Measurements from ENCODE around the gene MDN1.
A peak's percentile ranks its signal among the peaks of the same experiment; 100 is the strongest.
"Not testable (repeated sequence)": the region's sequence is repeated elsewhere in the genome, so short reads cannot be mapped to it uniquely, and the experiment has no call there.

Gene MDN1

DNA sequence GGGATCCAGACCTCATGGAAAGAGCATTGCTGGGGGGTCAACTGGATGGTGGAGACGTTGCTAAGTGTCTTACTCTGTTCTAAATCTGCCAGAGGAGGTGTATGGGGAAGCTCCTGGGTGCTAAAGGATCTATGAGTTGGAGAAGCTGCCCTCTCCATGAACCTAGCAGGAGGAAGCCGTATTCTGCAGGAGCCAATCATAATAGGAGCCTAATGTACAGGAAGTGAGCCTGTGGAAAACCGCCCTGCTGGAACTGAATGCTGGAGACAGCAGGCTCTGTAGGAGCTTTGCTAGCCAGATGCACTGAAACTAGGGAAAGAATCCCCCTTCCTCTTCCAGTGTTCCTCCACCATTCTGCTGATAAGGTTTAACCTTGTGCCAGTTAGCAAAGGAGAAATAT lies 20.9 kb upstream of the MDN1 start:
- Histone ChIP-seq H3K9ac (ENCODE audit: low read length) (no peak overlapping the region), H3K9me3 (ENCODE audit: low read length) (no peaks in the 10 kb centered on the region), H3K27ac (ENCODE audit: low read depth, low read length) (no peak overlapping the region), H3K36me3 (ENCODE audit: insufficient read depth, low read length) (no peaks in the 10 kb centered on the region), H3K27me3 (ENCODE audit: control insufficient read depth in 1 of 2, insufficient read depth in 2 of 2, low read length in 2 of 2) (no peaks in the 10 kb centered on the region), H3K4me1 (ENCODE audit: insufficient read depth, low read length) (peaks cover 7% of the 10 kb centered on the region), H3K4me3 (ENCODE audit: low read depth in 1 of 2, low read length in 2 of 2) (no peak overlapping the region)

DNA sequence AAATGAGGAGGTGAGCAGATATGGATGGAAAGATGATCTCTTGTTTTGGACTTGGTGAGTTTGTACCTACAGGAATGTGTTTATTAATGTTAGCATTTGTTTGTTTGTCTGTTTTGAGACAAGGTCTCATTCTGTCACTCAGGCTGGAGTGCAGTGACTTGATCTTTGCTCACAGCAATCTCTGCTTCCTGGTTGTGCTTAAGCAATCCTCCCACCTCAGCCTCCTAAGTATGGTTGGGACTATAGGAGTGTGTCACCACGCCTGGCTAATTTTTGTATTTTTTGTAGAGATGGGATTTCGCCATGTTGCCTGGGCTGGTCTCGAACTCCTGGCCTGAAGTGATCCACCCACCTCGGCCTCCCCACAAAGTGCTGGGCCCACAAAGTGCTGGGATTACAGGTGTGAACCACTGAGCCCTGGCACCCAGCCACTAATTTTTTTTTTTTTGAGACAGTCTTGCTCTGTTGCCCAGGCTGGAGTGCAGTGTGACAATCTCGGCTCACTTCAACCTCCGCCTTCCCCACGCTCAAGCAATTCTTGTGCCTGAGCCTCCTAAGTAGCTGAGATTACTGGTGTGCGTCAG lies 17.1 kb upstream of the MDN1 start:
- no peaks in the 10 kb centered on the region for H3K4me1 ChIP-seq (ENCODE audit: insufficient read depth, low read length)
- H3K36me3 ChIP-seq (ENCODE audit: insufficient read depth, low read length): no peaks in the 10 kb centered on the region
- no peak overlapping the region for H3K9ac ChIP-seq (ENCODE audit: low read length)
- no peak overlapping the region for H3K27ac ChIP-seq (ENCODE audit: low read depth, low read length)
- H3K9me3 ChIP-seq (ENCODE audit: low read length): no peaks in the 10 kb centered on the region
- no peaks in the 10 kb centered on the region for H3K27me3 ChIP-seq (ENCODE audit: control insufficient read depth in 1 of 2, insufficient read depth in 2 of 2, low read length in 2 of 2)
- no peak overlapping the region for H3K4me3 ChIP-seq (ENCODE audit: low read depth in 1 of 2, low read length in 2 of 2)

DNA sequence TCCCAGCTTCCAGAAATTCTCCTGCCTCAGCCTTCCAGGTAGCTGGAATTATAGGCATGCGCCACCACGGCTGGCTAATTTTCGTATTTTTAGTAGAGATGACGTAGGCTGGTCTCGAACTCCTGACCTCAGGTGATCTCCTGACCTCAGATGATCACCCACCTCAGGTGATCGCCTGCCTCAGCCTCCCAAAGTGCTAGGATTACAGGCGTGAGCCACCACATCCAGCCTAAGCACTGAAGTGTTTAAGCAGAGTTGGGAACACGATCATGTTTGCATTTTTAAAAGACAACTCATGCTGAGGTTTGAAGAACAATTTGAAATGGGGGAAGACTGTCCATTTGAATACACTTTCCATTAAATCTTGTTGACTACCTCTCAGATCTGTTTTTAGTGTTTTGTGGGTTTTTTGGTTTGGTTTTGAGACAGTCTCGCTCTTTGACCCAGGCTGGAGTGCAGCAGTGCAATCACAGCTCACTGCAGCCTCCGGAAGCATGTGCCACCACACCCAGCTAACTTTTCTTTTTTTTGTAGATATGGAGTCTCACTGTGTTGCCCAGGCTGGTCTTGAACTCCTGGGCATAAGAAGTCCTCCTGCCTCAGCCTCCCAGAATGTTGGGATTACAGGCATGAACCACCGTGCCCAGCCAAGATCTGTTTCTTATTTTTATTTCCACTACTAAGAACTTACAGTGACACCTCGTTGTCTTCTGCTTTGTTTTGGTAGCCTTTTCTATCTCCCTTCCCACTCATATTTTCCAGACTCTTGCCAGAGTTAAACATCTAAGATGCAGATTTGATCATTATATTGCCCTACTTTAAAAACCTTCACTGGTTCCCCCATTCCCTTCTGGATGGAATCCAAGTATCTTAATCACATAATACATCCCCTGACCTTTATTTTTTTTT lies 15.5 kb upstream of the MDN1 start:
- Histone ChIP-seq H3K36me3 (ENCODE audit: insufficient read depth, low read length) (no peaks in the 10 kb centered on the region), H3K4me3 (ENCODE audit: low read depth in 1 of 2, low read length in 2 of 2) (no peak overlapping the region), H3K27ac (ENCODE audit: low read depth, low read length) (no peak overlapping the region), H3K27me3 (ENCODE audit: control insufficient read depth in 1 of 2, insufficient read depth in 2 of 2, low read length in 2 of 2) (no peaks in the 10 kb centered on the region), H3K9me3 (ENCODE audit: low read length) (no peaks in the 10 kb centered on the region), H3K4me1 (ENCODE audit: insufficient read depth, low read length) (peaks cover 9% of the 10 kb centered on the region), H3K9ac (ENCODE audit: low read length) (no peak overlapping the region)

DNA sequence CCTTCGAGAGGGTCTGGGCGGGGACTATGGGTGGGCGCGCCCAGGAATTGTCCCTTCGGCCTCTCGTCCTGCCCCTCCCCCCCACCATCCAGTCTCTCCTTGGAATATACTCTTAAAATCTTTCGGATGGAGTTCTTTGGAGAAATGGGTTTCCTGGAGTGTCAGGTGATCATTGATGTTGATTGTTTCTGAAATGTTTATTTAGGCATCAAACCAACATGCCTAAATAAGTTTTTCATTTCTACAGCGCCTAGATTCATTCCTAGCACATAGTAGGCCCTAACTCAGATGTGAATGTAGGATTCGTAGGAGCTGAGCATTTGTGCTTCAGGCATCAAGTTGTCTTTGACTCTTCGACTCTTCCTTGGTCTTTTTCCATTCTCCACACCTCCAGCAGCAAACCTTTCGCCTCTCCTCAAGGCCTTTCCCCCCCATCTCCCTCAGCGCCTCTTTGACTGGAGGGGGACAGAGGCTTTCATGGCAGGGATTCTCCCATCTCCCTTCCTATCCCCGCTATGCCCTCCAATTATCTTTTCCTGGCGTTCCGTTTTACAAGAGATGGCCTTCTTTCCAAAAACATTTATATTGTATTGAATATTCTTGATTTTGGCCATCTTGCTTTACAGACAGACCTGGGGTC lies 10.7 kb upstream of the MDN1 start:
- peak overlapping the region; percentile 73 to 97 for H3K4me3 ChIP-seq (ENCODE audit: low read depth in 1 of 2, low read length in 2 of 2)
- H3K4me1 ChIP-seq (ENCODE audit: insufficient read depth, low read length): peaks cover 14% of the 10 kb centered on the region
- H3K27ac ChIP-seq (ENCODE audit: low read depth, low read length): peak overlapping the region; percentile 81

DNA sequence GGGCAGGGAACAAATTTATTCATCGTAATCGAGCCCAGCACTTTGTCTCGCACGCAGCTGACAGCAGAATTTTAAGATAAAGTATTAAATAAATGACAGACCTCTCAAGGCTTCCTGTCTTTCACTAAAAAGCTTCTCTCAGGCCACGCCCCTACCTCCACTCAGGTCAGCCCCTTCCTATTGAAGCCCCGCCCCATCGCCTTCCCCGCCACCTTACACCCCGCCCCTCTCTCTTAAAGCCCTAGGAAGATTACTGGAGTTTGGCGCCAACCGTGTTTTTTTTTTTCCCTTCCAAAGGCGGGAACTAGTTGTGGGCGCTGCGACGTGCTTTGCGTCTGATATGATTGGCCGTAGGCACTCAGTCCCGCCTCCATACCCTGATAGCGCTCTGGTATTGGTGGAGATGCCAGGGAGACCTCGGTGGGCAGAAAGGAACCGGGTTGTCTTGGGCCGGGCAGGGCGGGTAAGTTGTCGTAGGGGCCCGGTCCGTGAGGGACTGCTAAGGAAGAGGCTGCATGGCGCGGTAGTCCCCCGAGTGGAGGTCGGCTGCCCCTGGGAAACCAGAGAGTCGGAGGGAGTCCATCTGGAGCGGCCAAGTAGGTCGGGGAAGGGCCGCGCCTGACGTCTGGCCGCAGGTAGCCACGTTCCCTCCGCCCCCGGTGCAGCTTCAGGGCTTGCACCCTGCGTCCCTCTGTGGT lies 10.0 kb upstream of the MDN1 start, which contains the start of gene CASP8AP2:
TSS of gene CASP8AP2 (plus strand) at position 409 of the 698 bp plus-strand sequence.
- H3K4me1 ChIP-seq (ENCODE audit: insufficient read depth, low read length): peaks cover 14% of the 10 kb centered on the region
- H3K9ac ChIP-seq (ENCODE audit: low read length): peak within 1 kb of the TSS; percentile 84
- no peaks in the 10 kb centered on the region for H3K36me3 ChIP-seq (ENCODE audit: insufficient read depth, low read length)
- H3K9me3 ChIP-seq (ENCODE audit: low read length): no peaks in the 10 kb centered on the region
- H3K27ac ChIP-seq (ENCODE audit: low read depth, low read length): peak within 1 kb of the TSS; percentile 81
- no peaks in the 10 kb centered on the region for H3K27me3 ChIP-seq (ENCODE audit: control insufficient read depth in 1 of 2, insufficient read depth in 2 of 2, low read length in 2 of 2)
- H3K4me3 ChIP-seq (ENCODE audit: low read depth in 1 of 2, low read length in 2 of 2): peak within 1 kb of the TSS; percentile 73 to 97

More for the DNA sequence above, 10.7 kb upstream of the MDN1 start:
- H3K36me3 ChIP-seq (ENCODE audit: insufficient read depth, low read length): no peaks in the 10 kb centered on the region
- no peaks in the 10 kb centered on the region for H3K9me3 ChIP-seq (ENCODE audit: low read length)
- no peaks in the 10 kb centered on the region for H3K27me3 ChIP-seq (ENCODE audit: control insufficient read depth in 1 of 2, insufficient read depth in 2 of 2, low read length in 2 of 2)
- peak overlapping the region; percentile 42 for H3K9ac ChIP-seq (ENCODE audit: low read length)

DNA sequence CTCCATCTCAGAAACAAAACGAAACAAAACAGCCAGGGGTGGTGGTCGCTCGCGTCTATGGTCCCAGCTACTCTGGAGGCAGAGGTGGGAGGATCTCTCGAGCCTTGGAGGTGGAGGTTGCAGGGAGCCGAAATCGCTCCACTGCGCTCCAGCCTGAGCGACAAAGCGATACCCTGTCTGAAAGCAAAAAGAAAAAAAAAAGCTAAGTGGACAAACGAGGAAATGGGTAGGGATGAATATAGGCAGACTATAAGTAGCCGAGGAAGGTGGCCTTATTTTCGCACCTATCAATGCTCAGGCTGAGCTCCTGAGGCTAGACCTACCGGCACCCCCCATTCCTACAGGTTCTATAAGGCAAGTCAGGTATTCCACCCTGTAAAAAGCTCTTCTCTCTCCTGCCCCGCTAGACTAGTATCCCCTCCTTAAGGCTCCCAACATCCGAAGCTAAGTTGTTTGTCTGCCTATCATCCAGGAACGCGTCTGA lies 9.4 kb upstream of the MDN1 start:
- H3K27ac ChIP-seq (ENCODE audit: low read depth, low read length): peak overlapping the region; percentile 78
- H3K27me3 ChIP-seq (ENCODE audit: control insufficient read depth in 1 of 2, insufficient read depth in 2 of 2, low read length in 2 of 2): no peaks in the 10 kb centered on the region
- peak overlapping the region; percentile 45 to 97 for H3K4me3 ChIP-seq (ENCODE audit: low read depth in 1 of 2, low read length in 2 of 2)
- no peaks in the 10 kb centered on the region for H3K9me3 ChIP-seq (ENCODE audit: low read length)
- H3K4me1 ChIP-seq (ENCODE audit: insufficient read depth, low read length): peaks cover 14% of the 10 kb centered on the region
- H3K9ac ChIP-seq (ENCODE audit: low read length): peak overlapping the region; percentile 84
- no peaks in the 10 kb centered on the region for H3K36me3 ChIP-seq (ENCODE audit: insufficient read depth, low read length)

DNA sequence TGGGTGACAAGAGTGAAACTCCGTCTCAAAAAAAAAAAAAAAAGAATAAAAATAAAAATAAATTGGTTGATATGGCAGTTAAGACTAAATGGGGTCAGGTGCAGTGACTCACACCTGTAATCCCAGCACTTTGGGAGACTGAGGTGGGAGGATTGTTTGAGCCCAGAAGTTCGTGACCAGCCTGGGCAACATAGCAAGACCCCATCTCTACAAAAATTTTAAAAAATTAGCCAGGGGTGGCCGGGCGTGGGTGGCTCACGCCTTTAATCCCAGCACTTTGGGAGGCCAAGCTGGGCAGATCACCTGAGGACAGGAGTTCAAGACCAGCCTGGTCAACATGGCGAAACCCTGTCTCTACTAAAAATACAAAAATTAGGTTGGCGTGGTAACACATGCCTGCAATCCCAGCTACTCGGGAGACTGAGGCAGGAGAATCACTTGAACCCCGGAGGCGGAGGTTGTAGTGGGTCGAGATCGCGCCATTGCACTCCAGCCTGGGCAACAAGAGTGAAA lies 8.9 kb upstream of the MDN1 start:
- not testable (repeated sequence) for H3K9me3 ChIP-seq (ENCODE audit: low read length); H3K27me3 ChIP-seq (ENCODE audit: control insufficient read depth in 1 of 2, insufficient read depth in 2 of 2, low read length in 2 of 2); H3K36me3 ChIP-seq (ENCODE audit: insufficient read depth, low read length)
- Histone ChIP-seq H3K9ac (ENCODE audit: low read length) (peak overlapping the region; percentile 84), H3K27ac (ENCODE audit: low read depth, low read length) (peak overlapping the region; percentile 78), H3K4me1 (ENCODE audit: insufficient read depth, low read length) (peaks cover 14% of the 10 kb centered on the region), H3K4me3 (ENCODE audit: low read depth in 1 of 2, low read length in 2 of 2) (peak overlapping the region; percentile 45 to 97)

DNA sequence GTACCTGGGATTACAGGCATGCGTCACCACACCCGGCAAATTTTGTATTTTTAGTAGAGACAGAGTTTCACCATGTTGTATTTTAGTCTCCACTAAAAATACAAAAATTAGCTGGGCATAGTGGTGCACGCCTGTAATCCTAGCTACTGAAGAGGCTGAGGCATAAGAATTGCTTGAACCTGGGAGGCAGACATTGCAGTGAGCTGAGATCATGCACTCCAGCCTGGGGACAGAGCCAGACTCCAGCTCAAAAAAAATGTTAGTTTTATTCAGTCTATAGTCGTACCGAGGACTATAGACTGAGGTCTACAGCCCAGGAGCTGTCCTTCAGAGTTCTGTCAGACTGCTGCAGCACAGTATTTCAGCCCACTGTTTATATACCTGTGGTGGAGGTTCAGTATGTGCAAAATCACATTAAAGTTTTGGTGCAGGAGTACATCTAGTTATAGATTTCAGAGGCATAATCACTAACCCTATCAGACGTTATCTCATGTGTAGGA lies 6.5 kb upstream of the MDN1 start:
- Histone ChIP-seq H3K9me3 (ENCODE audit: low read length) (no peaks in the 10 kb centered on the region), H3K4me3 (ENCODE audit: low read depth in 1 of 2, low read length in 2 of 2) (no peak overlapping the region), H3K27me3 (ENCODE audit: control insufficient read depth in 1 of 2, insufficient read depth in 2 of 2, low read length in 2 of 2) (no peaks in the 10 kb centered on the region), H3K9ac (ENCODE audit: low read length) (no peak overlapping the region), H3K36me3 (ENCODE audit: insufficient read depth, low read length) (no peaks in the 10 kb centered on the region), H3K4me1 (ENCODE audit: insufficient read depth, low read length) (peaks cover 14% of the 10 kb centered on the region), H3K27ac (ENCODE audit: low read depth, low read length) (no peak overlapping the region)

DNA sequence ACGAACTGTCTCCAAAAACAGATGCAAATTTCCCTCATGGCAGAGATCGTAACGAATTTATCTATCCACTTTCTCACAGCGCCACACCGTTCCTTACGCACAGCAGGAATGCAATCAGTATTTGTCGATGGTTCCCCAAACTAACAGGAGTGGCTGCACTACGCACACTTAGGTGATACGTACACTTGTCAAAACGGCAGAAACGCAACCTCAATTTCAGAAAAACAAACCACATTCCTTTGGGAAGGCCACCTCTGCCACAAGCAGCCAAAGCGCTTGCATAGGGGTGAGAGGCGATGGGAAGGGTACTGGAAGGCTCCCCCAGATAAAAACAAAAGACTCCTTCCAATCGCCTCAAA lies 638 bp downstream of the MDN1 start:
- Histone ChIP-seq H3K27ac (ENCODE audit: low read depth, low read length) (peak overlapping the region; percentile 93), H3K36me3 (ENCODE audit: insufficient read depth, low read length) (no peaks in the 10 kb centered on the region), H3K4me3 (ENCODE audit: low read depth in 1 of 2, low read length in 2 of 2) (peak overlapping the region; percentile 84 to 98), H3K4me1 (ENCODE audit: insufficient read depth, low read length) (peaks cover 8% of the 10 kb centered on the region), H3K27me3 (ENCODE audit: control insufficient read depth in 1 of 2, insufficient read depth in 2 of 2, low read length in 2 of 2) (no peaks in the 10 kb centered on the region), H3K9ac (ENCODE audit: low read length) (peak overlapping the region; percentile 77), H3K9me3 (ENCODE audit: low read length) (no peaks in the 10 kb centered on the region)

DNA sequence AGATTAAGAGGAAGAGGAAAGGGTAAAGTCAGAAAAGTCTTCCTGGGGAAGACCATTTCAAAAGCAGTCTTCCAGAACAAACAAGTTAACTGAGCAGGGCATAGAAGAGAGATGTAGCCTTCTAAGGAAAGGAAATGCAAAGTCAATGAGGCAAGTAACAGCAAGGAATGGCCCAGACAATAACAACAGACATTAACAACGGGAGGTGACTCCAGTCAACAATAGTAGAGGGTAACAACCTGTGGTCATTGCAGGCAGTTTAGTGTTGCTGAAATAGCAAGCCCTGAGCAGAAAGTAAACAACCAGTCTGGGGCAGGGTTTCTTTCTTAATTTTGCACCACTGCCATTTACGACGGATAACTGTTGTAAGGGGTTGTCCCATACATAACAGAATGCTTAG lies 2.1 kb downstream of the MDN1 start:
- H3K4me1 ChIP-seq (ENCODE audit: insufficient read depth, low read length): peaks cover 8% of the 10 kb centered on the region
- H3K27me3 ChIP-seq (ENCODE audit: control insufficient read depth in 1 of 2, insufficient read depth in 2 of 2, low read length in 2 of 2): no peaks in the 10 kb centered on the region
- H3K9ac ChIP-seq (ENCODE audit: low read length): no peak overlapping the region
- no peaks in the 10 kb centered on the region for H3K9me3 ChIP-seq (ENCODE audit: low read length)
- no peak overlapping the region for H3K4me3 ChIP-seq (ENCODE audit: low read depth in 1 of 2, low read length in 2 of 2)
- no peak overlapping the region for H3K27ac ChIP-seq (ENCODE audit: low read depth, low read length)
- H3K36me3 ChIP-seq (ENCODE audit: insufficient read depth, low read length): no peaks in the 10 kb centered on the region

DNA sequence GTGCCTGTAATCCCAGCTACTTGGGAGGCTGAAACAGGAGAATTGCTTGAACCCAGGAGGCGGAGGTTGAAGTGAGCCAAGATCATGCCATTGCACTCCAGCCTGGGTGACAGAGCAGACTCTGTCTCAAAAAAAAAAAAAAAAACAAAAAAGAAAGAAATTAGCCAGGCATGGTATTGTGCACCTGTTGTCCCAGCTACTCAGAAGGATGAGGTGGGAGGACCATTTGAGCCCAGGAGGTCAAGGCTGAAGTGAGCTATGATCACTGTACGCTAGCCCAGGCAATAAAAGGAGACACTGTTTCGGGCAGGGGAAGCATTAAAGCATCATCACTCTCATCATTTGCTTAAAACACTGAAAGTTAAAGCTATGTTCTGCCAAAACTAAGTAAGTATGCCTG lies 6.2 kb downstream of the MDN1 start:
- H3K36me3 ChIP-seq (ENCODE audit: insufficient read depth, low read length); H3K9ac ChIP-seq (ENCODE audit: low read length); H3K27me3 ChIP-seq (ENCODE audit: control insufficient read depth in 1 of 2, insufficient read depth in 2 of 2, low read length in 2 of 2); H3K27ac ChIP-seq (ENCODE audit: low read depth, low read length); H3K4me1 ChIP-seq (ENCODE audit: insufficient read depth, low read length); H3K4me3 ChIP-seq (ENCODE audit: low read depth in 1 of 2, low read length in 2 of 2); H3K9me3 ChIP-seq (ENCODE audit: low read length): not testable (repeated sequence)

All from muscle layer of colon (tissue), 2 donors.